Measurements from ENCODE around the gene LEKR1.

The LEKR1 gene

DNA sequence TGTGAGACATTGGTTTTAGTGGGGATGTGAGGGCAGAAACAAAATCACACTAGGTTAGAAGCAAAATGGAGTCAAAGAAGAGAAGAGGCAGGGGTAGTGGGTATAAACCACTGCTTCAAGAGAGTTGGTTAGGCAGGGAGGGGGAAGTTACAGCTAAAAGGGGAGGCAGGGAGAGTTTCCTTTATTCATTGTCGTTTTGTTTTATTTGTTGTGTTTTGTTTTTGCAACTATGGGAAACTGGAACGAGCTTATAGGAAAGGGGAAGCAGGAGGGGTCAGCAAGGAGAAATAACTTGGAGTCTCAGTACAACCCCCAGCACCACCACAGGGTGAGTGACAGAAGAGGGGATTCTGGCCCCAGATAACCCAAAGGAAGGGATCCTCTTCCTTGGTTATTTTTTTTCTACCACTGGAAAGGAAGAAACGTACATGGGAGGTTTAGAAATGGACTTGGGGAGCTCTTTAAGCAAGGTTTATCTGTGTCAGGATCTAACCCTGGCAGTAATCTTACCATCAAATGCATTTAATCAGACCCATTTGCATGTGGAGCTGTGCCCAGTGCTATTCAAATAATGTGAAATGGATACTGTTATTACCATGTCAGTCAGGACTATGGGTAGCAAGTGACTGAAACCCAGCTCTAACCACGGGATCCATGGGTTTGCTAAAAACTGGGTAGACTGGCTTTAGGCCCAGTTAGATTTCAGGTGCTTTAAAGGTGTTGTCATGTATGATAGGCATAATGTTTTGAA lies 265.1 kb downstream of the LEKR1 start:
- DNase-seq (ENCODE audit: low read depth): no peak
- TF ChIP-seq, protein P1, sequence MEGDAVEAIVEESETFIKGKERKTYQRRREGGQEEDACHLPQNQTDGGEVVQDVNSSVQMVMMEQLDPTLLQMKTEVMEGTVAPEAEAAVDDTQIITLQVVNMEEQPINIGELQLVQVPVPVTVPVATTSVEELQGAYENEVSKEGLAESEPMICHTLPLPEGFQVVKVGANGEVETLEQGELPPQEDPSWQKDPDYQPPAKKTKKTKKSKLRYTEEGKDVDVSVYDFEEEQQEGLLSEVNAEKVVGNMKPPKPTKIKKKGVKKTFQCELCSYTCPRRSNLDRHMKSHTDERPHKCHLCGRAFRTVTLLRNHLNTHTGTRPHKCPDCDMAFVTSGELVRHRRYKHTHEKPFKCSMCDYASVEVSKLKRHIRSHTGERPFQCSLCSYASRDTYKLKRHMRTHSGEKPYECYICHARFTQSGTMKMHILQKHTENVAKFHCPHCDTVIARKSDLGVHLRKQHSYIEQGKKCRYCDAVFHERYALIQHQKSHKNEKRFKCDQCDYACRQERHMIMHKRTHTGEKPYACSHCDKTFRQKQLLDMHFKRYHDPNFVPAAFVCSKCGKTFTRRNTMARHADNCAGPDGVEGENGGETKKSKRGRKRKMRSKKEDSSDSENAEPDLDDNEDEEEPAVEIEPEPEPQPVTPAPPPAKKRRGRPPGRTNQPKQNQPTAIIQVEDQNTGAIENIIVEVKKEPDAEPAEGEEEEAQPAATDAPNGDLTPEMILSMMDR (conservative IDR thresholded peaks at IDR 0.05; ENCODE audit: low read length): no peak
- H3K4me3 ChIP-seq (ENCODE audit: low read length): no peak overlapping the region

DNA sequence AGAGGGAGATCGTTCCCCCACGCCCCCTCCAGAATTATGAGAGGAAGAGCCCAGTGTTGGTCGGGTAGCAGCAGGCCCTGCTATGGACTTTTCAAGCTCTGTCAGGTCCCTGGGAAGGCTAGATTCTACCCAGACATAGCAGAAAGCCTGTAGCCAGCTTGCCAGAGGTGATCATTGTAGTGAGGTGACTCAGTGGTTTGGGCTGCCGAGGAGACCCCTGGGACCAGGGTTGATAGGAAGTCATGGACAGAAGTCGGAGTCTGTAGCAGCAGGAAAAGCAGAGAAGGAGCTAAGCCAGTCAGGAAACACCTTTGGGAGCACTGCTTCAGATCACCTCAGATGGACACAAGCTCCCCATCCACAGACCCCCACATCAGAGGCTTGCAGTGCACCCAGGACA lies 266.1 kb downstream of the LEKR1 start:
- TF ChIP-seq, protein P1 (conservative IDR thresholded peaks at IDR 0.05; ENCODE audit: low read length): no peak
- no peak overlapping the region for H3K4me3 ChIP-seq (ENCODE audit: low read length)

DNA sequence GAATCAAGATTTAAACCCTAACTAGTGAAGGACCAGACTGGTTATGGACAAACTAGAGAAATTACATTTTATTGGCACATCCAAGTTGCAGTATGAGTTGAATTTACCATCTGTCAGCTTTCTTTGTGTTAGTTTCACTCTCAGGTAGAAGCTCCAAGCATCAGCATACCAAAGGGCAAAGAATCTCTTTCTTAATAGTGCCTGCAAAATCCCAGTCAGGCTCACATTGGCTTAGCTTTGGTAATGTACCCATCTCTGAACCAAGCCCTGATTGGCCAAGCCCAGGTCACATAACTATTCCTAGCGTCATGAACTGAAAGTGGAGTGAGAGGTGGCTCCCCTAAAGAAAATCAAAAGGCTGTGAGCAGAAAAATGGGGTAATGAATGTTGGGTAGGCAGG lies 266.9 kb downstream of the LEKR1 start:
- TF ChIP-seq, protein P1 (conservative IDR thresholded peaks at IDR 0.05; ENCODE audit: low read length): no peak
- H3K4me3 ChIP-seq (ENCODE audit: low read length): no peak overlapping the region
- no peak for DNase-seq (ENCODE audit: low read depth)

More for the DNA sequence above, 266.1 kb downstream of the LEKR1 start:
- DNase-seq (ENCODE audit: low read depth): no peak

- DNase-seq (ENCODE audit: low read depth): no peak
- no peak overlapping the region for H3K4me3 ChIP-seq (ENCODE audit: low read length)
- TF ChIP-seq, protein P1 (conservative IDR thresholded peaks at IDR 0.05; ENCODE audit: low read length): no peak
These were observed 268.1 kb downstream of the LEKR1 start for GRCh38 chr3:157094301-157094700.

- H3K4me3 ChIP-seq (ENCODE audit: low read length): no peak overlapping the region
- TF ChIP-seq, protein P1 (conservative IDR thresholded peaks at IDR 0.05; ENCODE audit: low read length): no peak
- peak; percentile 70 for DNase-seq (ENCODE audit: low read depth)
These were observed 268.8 kb downstream of the LEKR1 start for GRCh38 chr3:157094751-157095480.
